Esophagus muscularis mucosa (tissue), 4 donors: ENCODE results near the gene NAV1. TPM values are rescaled to one million over a fixed set of nuclear protein-coding genes. Genes with fewer than 3 reads are reported as not detected.
"Not testable (repeated sequence)": the region's sequence is repeated elsewhere in the genome, so short reads cannot be mapped to it uniquely, and the experiment has no call there.

Experiments used
- DNase-seq: peaks from one replicate; pipeline ENCODE4 v3.0.0-alpha.2; 2017; ENCODE audit errors: extremely low spot score
- H3K27ac ChIP-seq, 4 donors: fragments of 200-600 bp; sonication (generic); replicated peaks in 1 of 4; 1 replicate in 3 of 4; 2 replicates in 1 of 4; pipeline ENCODE4 v1.5.1; 2016 to 2019; ENCODE audit warnings: mild to moderate bottlenecking in 1 of 4
- H3K27me3 ChIP-seq, 4 donors: fragments of 200-600 bp; sonication (generic); one replicate each; pipeline versions ENCODE4 v1.5.1 to v1.6.0; 2016 to 2019
- H3K36me3 ChIP-seq, 4 donors: fragments of 200-600 bp; sonication (generic); one replicate each; pipeline ENCODE4 v1.5.1; 2016 to 2019
- H3K4me1 ChIP-seq, 4 donors: fragments of 200-600 bp; sonication (generic); one replicate each; pipeline ENCODE4 v1.5.1; 2016 to 2019
- H3K4me3 ChIP-seq, 4 donors: fragments of 200-600 bp; sonication (generic); 1 replicate in 2 of 4; 2 replicates in 2 of 4; pipeline ENCODE4 v1.5.1; 2016 to 2019; ENCODE audit warnings: mild to moderate bottlenecking in 4 of 4, moderate library complexity in 1 of 4
- H3K9me3 ChIP-seq, 4 donors: fragments of 200-600 bp; sonication (generic); 1 replicate in 3 of 4; 2 replicates in 1 of 4; pipeline ENCODE4 v1.5.1; 2016 to 2019
- EP300 ChIP-seq: sonication (generic); formaldehyde crosslinking; IDR thresholded peaks from one replicate; pipeline ENCODE4 v1.6.1; 2017; ENCODE audit warnings: antibody characterized with exemption
- POLR2A ChIP-seq: fragments of 450-650 bp; IDR thresholded peaks from one replicate; pipeline ENCODE4 v1.6.1; 2017; ENCODE audit warnings: antibody characterized with exemption, moderate library complexity, mild to moderate bottlenecking, low read depth
- POLR2AphosphoS5 ChIP-seq, 2 donors: sonication (generic); formaldehyde crosslinking; IDR thresholded peaks; one replicate each; pipeline ENCODE4 v1.6.1; 2017; ENCODE audit warnings: antibody characterized with exemption in 2 of 2
- WGBS: methylation state at CpG from one replicate; pipeline ENCODE4 v1.1.5; 2018; 5-methylcytosine and 5-hydroxymethylcytosine counted together
- intact Hi-C: fragments of 100-400 bp; cut with DNase I; formaldehyde crosslinking; loops from one replicate; pipeline ENCODE4 v1.15.1; 2023
- total RNA-seq, 4 donors: library from RNA; depleted of rRNA; stranded (reverse); fragments of >200 nt; gene quantifications; one replicate each; pipeline versions ENCODE4 v1.1.0 to v1.2.1, GENCODE V29; 2016
- TF ChIP-seq, protein P1 (sequence below), 3 experiments: fragments of 200-600 bp in 2 of 3; fragments of 450-650 bp in 1 of 3; sonication (generic) in 2 of 3; IDR thresholded peaks; one replicate each; pipeline ENCODE4 v1.5.1; 2017 to 2019; ENCODE audit warnings: antibody characterized with exemption in 3 of 3, mild to moderate bottlenecking in 2 of 3, moderate library complexity in 1 of 3

Gene NAV1
- total RNA-seq, 4 donors from 2014 or later: 12.9 to 35.5 (median 21.9) TPM

DNA sequence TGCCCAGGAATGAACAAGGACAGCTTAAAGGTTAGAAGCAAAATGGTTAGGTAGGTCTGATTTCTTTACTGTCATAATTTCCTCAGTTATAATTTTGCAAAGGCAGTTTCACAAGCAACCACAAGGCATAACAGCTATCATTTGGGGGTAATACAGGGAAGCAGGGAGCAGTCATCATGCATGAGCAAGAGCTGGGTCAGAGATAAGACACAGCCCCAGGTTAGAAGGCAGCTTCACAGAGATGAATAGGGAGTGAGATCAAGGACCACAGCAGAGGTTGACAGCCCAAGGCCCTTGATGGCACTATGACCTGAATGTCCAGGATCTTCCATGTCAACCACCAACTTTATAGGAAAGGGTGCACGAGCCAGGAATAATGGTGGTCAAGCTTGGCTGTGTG, 23.0 kb upstream of the NAV1 start:
- 100% methylated on average over 1 of the region's 1 CpG for WGBS
- intact Hi-C loops: no loop called here

DNA sequence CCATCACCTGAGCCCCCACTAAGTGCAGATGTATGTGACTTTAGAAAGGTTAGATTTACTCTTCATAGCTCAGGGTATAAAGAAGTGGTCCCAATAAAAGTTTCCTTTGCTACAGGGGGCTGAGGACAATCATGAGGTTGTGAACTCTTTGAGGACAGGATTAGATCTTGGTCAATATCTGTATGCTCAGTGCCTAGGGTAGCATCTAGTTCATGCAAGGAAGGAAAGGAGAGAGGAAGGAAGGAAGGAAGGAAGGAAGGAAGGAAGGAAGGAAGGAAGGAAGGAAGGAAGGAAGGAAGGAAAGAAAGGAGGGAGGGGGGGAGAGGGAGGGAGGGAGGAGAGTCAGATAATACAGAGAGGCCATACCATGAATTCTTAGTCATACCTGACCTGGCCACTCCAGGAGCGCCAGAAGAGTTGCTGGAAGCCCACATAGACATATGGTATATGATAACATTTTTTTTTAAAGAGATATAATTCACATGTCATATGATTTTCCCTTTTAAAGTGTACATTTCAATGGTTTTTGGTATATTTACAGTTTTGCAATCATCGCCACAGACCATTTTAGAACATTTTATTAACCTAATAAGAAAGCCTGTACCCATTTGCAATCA, 22.3 kb upstream of the NAV1 start:
- Histone ChIP-seq H3K4me3 (no peak overlapping the region), H3K4me1 (peaks cover 13 to 23% (median 17%) of the 10 kb centered on the region in 4 donors), H3K36me3 (peaks cover 0 to 10% (median 2%) of the 10 kb centered on the region in 4 donors), H3K9me3 (no peaks in the 10 kb centered on the region), H3K27ac (no peak overlapping the region), H3K27me3 (no peaks in the 10 kb centered on the region)
- intact Hi-C loops: no loop called here
- WGBS: 98% methylated on average over 2 of the region's 2 CpGs
- TF ChIP-seq, protein P1, sequence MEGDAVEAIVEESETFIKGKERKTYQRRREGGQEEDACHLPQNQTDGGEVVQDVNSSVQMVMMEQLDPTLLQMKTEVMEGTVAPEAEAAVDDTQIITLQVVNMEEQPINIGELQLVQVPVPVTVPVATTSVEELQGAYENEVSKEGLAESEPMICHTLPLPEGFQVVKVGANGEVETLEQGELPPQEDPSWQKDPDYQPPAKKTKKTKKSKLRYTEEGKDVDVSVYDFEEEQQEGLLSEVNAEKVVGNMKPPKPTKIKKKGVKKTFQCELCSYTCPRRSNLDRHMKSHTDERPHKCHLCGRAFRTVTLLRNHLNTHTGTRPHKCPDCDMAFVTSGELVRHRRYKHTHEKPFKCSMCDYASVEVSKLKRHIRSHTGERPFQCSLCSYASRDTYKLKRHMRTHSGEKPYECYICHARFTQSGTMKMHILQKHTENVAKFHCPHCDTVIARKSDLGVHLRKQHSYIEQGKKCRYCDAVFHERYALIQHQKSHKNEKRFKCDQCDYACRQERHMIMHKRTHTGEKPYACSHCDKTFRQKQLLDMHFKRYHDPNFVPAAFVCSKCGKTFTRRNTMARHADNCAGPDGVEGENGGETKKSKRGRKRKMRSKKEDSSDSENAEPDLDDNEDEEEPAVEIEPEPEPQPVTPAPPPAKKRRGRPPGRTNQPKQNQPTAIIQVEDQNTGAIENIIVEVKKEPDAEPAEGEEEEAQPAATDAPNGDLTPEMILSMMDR (IDR thresholded peaks at IDR 0.05): no peak
- no peak for TF ChIP-seq EP300
- DNase-seq: no peak

More for the DNA sequence above, 23.0 kb upstream of the NAV1 start:
- Histone ChIP-seq H3K36me3 (peaks cover 0 to 10% (median 2%) of the 10 kb centered on the region in 4 donors), H3K9me3 (no peaks in the 10 kb centered on the region), H3K27me3 (no peaks in the 10 kb centered on the region), H3K4me3 (no peak overlapping the region), H3K4me1 (peaks cover 20 to 30% (median 23%) of the 10 kb centered on the region in 4 donors), H3K27ac (no peak overlapping the region)
- DNase-seq: no peak
- TF ChIP-seq POLR2AphosphoS5 (IDR thresholded peaks at IDR 0.05): no peak
- TF ChIP-seq, protein P1 (IDR thresholded peaks at IDR 0.05): no peak
- no peak for TF ChIP-seq POLR2A
- TF ChIP-seq EP300: no peak

DNA sequence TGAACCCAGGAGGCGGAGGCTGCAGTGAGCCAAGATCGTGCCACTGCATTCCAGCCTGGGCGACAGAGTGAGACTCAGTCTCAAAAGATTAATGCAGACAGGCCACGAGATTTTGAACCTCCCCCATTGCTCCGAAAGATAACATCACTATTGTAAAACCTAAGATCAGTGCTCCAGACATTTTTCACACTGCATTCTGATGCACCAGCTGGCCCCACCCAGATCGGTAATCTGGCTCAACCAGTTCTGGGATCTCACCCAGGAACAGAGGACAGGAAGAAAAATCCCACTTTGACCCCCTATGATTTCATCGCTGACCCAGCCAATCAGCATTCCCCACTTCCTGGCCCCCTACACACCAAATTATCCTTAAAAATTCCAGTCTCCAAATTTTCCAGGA, 21.3 kb upstream of the NAV1 start:
- Histone ChIP-seq H3K9me3 (no peaks in the 10 kb centered on the region), H3K4me3 (no peak overlapping the region), H3K4me1 (peaks cover 3 to 13% (median 7%) of the 10 kb centered on the region in 4 donors), H3K27ac (no peak overlapping the region), H3K27me3 (no peaks in the 10 kb centered on the region), H3K36me3 (peaks cover 0 to 10% (median 2%) of the 10 kb centered on the region in 4 donors)
- DNase-seq: no peak
- no peak for TF ChIP-seq POLR2AphosphoS5 (IDR thresholded peaks at IDR 0.05)
- TF ChIP-seq POLR2A: no peak
- TF ChIP-seq, protein P1 (IDR thresholded peaks at IDR 0.05): no peak
- no peak for TF ChIP-seq EP300
- intact Hi-C loops: no loop called here
- WGBS: 85% methylated on average over 6 of the region's 7 CpGs

DNA sequence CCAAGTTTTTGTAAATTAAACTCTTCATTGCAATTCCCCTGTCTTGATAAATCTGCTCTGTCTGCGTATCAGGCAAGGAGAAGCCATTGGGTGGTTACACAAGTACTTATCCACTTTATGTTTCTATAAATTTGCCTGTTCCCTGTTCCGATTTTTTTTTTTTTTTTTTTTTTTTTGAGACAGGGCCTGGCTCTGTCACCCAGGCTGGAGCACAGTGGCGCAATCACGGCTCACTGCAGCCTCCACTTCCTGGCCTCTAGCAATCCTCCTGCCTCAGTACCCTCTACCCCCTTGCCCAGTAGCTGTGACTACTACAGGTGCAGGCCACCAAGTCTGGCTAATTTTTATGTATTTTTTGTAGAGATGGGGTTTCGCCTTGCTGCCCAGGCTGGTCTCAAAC, 20.9 kb upstream of the NAV1 start:
- WGBS: 92% methylated on average over 5 of the region's 5 CpGs
- TF ChIP-seq, protein P1 (IDR thresholded peaks at IDR 0.05): no peak
- no peak for TF ChIP-seq POLR2A
- no peak for TF ChIP-seq POLR2AphosphoS5 (IDR thresholded peaks at IDR 0.05)
- TF ChIP-seq EP300: no peak
- Histone ChIP-seq H3K27me3 (no peaks in the 10 kb centered on the region), H3K27ac (no peak overlapping the region), H3K4me3 (no peak overlapping the region), H3K4me1 (peaks cover 0 to 9% (median 4%) of the 10 kb centered on the region in 4 donors), H3K36me3 (peaks cover 0 to 10% (median 2%) of the 10 kb centered on the region in 4 donors), H3K9me3 (no peaks in the 10 kb centered on the region)
- no peak for DNase-seq
- intact Hi-C loops: no loop called here

DNA sequence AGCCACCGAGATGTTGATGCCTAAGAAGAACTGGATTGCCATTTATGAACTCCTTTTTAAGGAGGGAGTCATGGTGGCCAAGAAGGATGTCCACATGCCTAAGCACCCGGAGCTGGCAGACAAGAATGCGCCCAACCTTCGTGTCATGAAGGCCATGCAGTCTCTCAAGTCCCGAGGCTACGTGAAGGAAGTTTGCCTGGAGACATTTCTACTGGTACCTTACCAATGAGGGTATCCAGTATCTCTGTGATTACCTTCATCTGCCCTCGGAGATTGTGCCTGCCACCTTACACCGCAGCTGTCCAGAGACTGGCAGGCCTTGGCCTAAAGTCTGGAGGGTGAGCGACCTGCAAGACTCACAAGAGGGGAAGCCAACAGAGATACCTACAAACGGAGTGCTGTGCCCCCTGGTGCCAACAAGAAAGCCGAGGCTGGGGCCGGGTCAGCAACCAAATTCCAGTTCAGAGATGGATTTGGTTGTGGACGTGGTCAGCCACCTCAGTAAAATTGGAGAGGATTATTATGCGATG, 18.8 kb upstream of the NAV1 start:
- DNase-seq, H3K27ac ChIP-seq, H3K27me3 ChIP-seq, H3K4me3 ChIP-seq, H3K36me3 ChIP-seq, H3K9me3 ChIP-seq, H3K4me1 ChIP-seq, intact Hi-C loops: not testable (repeated sequence)
- WGBS: 92% methylated on average over 14 of the region's 14 CpGs
